Small intestine (tissue), 7 donors: ENCODE measurements around the gene MTMR4. TPM values are rescaled to one million over a fixed set of nuclear protein-coding genes. Genes with fewer than 3 reads are reported as not detected.
"Not testable (repeated sequence)": the region's sequence is repeated elsewhere in the genome, so short reads cannot be mapped to it uniquely, and the experiment has no call there.

ENCODE experiments used
- DNase-seq, 2 donors: peaks; one replicate each; pipeline versions ENCODE4 v3.0.0 to v3.0.0-alpha.2; 2013
- FAIRE-seq: peaks from 2 replicates; lab custom pipeline; 2012; peaks lifted over from hg19 to GRCh38; lab: Jason Lieb, UNC
- H3K27ac ChIP-seq, 3 donors: one replicate each; pipeline ENCODE4 v1.5.1; 2013; ENCODE audit warnings: low read length in 2 of 3, mild to moderate bottlenecking in 2 of 3, control low read depth in 1 of 3, inconsistent platforms in 1 of 3, low read depth in 1 of 3, moderate library complexity in 1 of 3
- H3K27me3 ChIP-seq, 3 donors: one replicate each; pipeline ENCODE4 v1.6.1; 2013; ENCODE audit warnings: low read length in 3 of 3, inconsistent platforms in 1 of 3; ENCODE audit not compliant: control insufficient read depth in 3 of 3, insufficient read depth in 3 of 3
- H3K36me3 ChIP-seq, 3 donors: one replicate each; pipeline ENCODE4 v1.6.1; 2013; ENCODE audit warnings: low read length in 3 of 3, inconsistent platforms in 1 of 3, low read depth in 1 of 3, mild to moderate bottlenecking in 1 of 3, moderate library complexity in 1 of 3; ENCODE audit not compliant: control insufficient read depth in 3 of 3, insufficient read depth in 2 of 3
- H3K4me1 ChIP-seq, 3 donors: one replicate each; pipeline ENCODE4 v1.6.1; 2013; ENCODE audit warnings: low read length in 2 of 3, inconsistent platforms in 1 of 3, low read depth in 1 of 3, mild to moderate bottlenecking in 1 of 3, moderate library complexity in 1 of 3; ENCODE audit not compliant: control insufficient read depth in 3 of 3, insufficient read depth in 2 of 3
- H3K4me3 ChIP-seq, 3 donors: one replicate each; pipeline ENCODE4 v1.5.1; 2013; ENCODE audit warnings: low read length in 3 of 3, control low read depth in 1 of 3, inconsistent platforms in 1 of 3, low read depth in 1 of 3, mild to moderate bottlenecking in 1 of 3, moderate library complexity in 1 of 3
- H3K9me3 ChIP-seq, 2 donors: one replicate each; pipeline ENCODE4 v1.6.1; 2013; ENCODE audit warnings: low read depth in 1 of 2, low read length in 1 of 2; ENCODE audit not compliant: control insufficient read depth in 2 of 2, insufficient read depth in 1 of 2
- WGBS, 3 donors: extraction: QIAGEN DNeasy Blood & Tissue Kit; methylation state at CpG; one replicate each; pipeline ENCODE4 v1.1.7; 2013; 5-methylcytosine and 5-hydroxymethylcytosine counted together
- polyA plus RNA-seq, 4 donors: library from polyadenylated mRNA; stranded (reverse) in 3 of 4; unstranded in 1 of 4; fragments of 200-250 nt in 3 of 4; fragments of 120-200 nt in 1 of 4; gene quantifications; one replicate each; pipeline versions ENCODE4 v1.2.1 to v1.2.3, GENCODE V29; 2013
- donor health status: healthy with polysubstance abuse.
- donor health status: control.
- donor health status: control.
- donor health status: Bipolar disorder and iron deficiency.
- donor health status: healthy.

Gene MTMR4
- polyA plus RNA-seq, 4 donors: 15.4 to 77.4 (median 20.6) TPM

GRCh38 chr17:58510075-58510474 lies 4.4 kb downstream of the MTMR4 start:
- no peak overlapping the region for H3K27ac ChIP-seq
- peaks cover 0 to 21% (median 11%) of the 10 kb centered on the region in 3 donors for H3K4me1 ChIP-seq
- peaks cover 28 to 77% (median 41%) of the 10 kb centered on the region in 3 donors for H3K36me3 ChIP-seq
- no peak overlapping the region for H3K4me3 ChIP-seq
- no peaks in the 10 kb centered on the region for H3K9me3 ChIP-seq
- no peaks in the 10 kb centered on the region for H3K27me3 ChIP-seq
- 92 to 96% (median 95%) methylated on average over 5 of the region's 5 CpGs for WGBS, 3 donors
- FAIRE-seq (no peak), DNase-seq (no peak)

- WGBS, 3 donors: 81 to 84% (median 84%) methylated on average over 10 of the region's 10 CpGs
- no peak overlapping the region for H3K27ac ChIP-seq
- H3K36me3 ChIP-seq: peaks cover 35 to 92% (median 51%) of the 10 kb centered on the region in 3 donors
- no peak for FAIRE-seq
- no peaks in the 10 kb centered on the region for H3K27me3 ChIP-seq
- peaks cover 0 to 11% (median 2%) of the 10 kb centered on the region in 3 donors for H3K4me1 ChIP-seq
- no peaks in the 10 kb centered on the region for H3K9me3 ChIP-seq
- no peak for DNase-seq
- no peak overlapping the region for H3K4me3 ChIP-seq
Measured at GRCh38 chr17:58508341-58509067, 5.9 kb downstream of the MTMR4 start.

GRCh38 chr17:58507123-58507634 lies 7.3 kb downstream of the MTMR4 start:
- Histone ChIP-seq H3K27ac (no peak overlapping the region), H3K4me1 (no peaks in the 10 kb centered on the region), H3K27me3 (no peaks in the 10 kb centered on the region), H3K36me3 (peaks cover 35 to 86% (median 56%) of the 10 kb centered on the region in 3 donors), H3K4me3 (no peak overlapping the region), H3K9me3 (no peaks in the 10 kb centered on the region)
- FAIRE-seq (no peak), DNase-seq (peak in 1 of 2 donors; percentile 51)
- 94 to 95% (median 95%) methylated on average over 13 of the region's 13 CpGs for WGBS, 3 donors

- H3K4me3 ChIP-seq: no peak overlapping the region
- peaks cover 33 to 87% (median 54%) of the 10 kb centered on the region in 3 donors for H3K36me3 ChIP-seq
- DNase-seq (no peak), FAIRE-seq (no peak)
- no peak overlapping the region for H3K27ac ChIP-seq
- no peaks in the 10 kb centered on the region for H3K27me3 ChIP-seq
- no peaks in the 10 kb centered on the region for H3K4me1 ChIP-seq
- 89 to 94% (median 93%) methylated on average over 7 of the region's 7 CpGs for WGBS, 3 donors
- H3K9me3 ChIP-seq: no peaks in the 10 kb centered on the region
Measured at GRCh38 chr17:58506354-58507080, 7.9 kb downstream of the MTMR4 start.

- Histone ChIP-seq H3K4me1 (no peaks in the 10 kb centered on the region), H3K36me3 (peaks cover 22 to 83% (median 47%) of the 10 kb centered on the region in 3 donors), H3K27me3 (no peaks in the 10 kb centered on the region), H3K9me3 (no peaks in the 10 kb centered on the region), H3K4me3 (no peak overlapping the region), H3K27ac (peak overlapping the region in 1 of 3 donors; percentile 6)
- no peak for DNase-seq
- no peak for FAIRE-seq
- 82 to 95% (median 86%) methylated on average over 11 of the region's 11 CpGs for WGBS, 3 donors
Measured at GRCh38 chr17:58504826-58505351, 9.5 kb downstream of the MTMR4 start.

- 89% methylated on average over 8 of the region's 8 CpGs for WGBS, 3 donors
- FAIRE-seq: no peak
- H3K9me3 ChIP-seq: no peaks in the 10 kb centered on the region
- no peaks in the 10 kb centered on the region for H3K27me3 ChIP-seq
- no peak overlapping the region for H3K4me3 ChIP-seq
- no peak for DNase-seq
- no peaks in the 10 kb centered on the region for H3K4me1 ChIP-seq
- H3K36me3 ChIP-seq: peaks cover 19 to 80% (median 39%) of the 10 kb centered on the region in 3 donors
- no peak overlapping the region for H3K27ac ChIP-seq
Measured at GRCh38 chr17:58503866-58504265, 10.6 kb downstream of the MTMR4 start.

- not testable (repeated sequence) for H3K4me3 ChIP-seq, FAIRE-seq, H3K27ac ChIP-seq, H3K4me1 ChIP-seq, H3K27me3 ChIP-seq, H3K9me3 ChIP-seq, DNase-seq
- WGBS, 3 donors: 91 to 94% (median 92%) methylated on average over 6 of the region's 6 CpGs
- peaks cover 19 to 74% (median 32%) of the 10 kb centered on the region in 3 donors for H3K36me3 ChIP-seq
Measured at GRCh38 chr17:58503134-58503533, 11.3 kb downstream of the MTMR4 start.

GRCh38 chr17:58501451-58501850 lies 13.0 kb downstream of the MTMR4 start:
- Histone ChIP-seq H3K27ac (no peak overlapping the region), H3K4me1 (no peaks in the 10 kb centered on the region), H3K27me3 (no peaks in the 10 kb centered on the region), H3K9me3 (no peaks in the 10 kb centered on the region), H3K36me3 (peaks cover 19 to 64% (median 27%) of the 10 kb centered on the region in 3 donors), H3K4me3 (no peak overlapping the region)
- WGBS, 3 donors: 95 to 96% (median 96%) methylated on average over 7 of the region's 7 CpGs
- no peak for FAIRE-seq
- no peak for DNase-seq
